VCaP (cell line): Measurements from ENCODE around the gene TNFRSF12A.

Experiments
- H3K27ac ChIP-seq: fragments of 450-650 bp; 2 replicates; pipeline ENCODE4 v1.5.1; 2017
- CTCF ChIP-seq: fragments of 450-650 bp; conservative IDR thresholded peaks from 2 replicates; pipeline ENCODE4 v1.5.1; 2017; ENCODE audit warnings: mild to moderate bottlenecking, moderate library complexity

The TNFRSF12A gene

GRCh38 chr16:3059723-3060242 lies 39.6 kb downstream of the TNFRSF12A start:
- H3K27ac ChIP-seq = peak overlapping the region; percentile 68; the same call in 1 of the 2 replicates
- no peak for TF ChIP-seq CTCF

DNA sequence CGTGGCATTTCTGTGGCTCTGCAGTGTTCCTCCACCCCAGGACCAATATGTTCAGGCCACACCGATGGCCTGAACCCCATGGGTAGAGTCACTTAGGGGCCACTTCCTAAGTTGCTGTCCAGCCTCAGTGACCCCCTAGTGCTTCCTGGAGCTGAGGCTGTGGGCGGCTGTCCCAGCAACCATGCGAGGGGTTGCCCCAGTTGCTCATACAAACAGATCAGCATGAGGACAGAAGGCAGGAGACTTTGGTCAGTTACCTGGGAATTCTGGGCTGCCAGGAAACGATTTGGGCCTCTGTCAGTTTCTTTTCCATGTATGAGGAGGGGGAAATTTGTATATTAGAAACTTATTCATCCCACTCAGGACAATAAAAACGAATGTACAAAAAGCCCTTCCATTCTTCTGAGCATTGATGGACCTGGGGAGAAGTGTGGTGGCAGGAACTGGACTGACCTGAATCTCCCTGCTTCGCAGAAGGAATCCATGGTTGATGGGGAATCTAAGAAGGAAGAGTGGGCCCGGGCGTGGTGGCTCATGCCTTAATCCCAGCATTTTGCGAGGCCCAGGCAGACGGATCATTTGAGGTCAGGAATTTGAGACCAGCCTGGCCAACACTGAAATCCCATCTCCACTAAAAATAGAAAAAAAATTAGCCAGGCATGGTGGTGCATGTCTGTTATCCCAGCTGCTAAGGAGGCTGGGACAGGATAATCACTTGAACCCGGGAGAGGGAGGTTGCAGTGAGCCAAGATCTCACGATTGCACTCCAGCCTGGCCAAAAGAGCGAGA lies 40.4 kb downstream of the TNFRSF12A start:
- no peak for TF ChIP-seq CTCF
- H3K27ac ChIP-seq = no peak overlapping the region

DNA sequence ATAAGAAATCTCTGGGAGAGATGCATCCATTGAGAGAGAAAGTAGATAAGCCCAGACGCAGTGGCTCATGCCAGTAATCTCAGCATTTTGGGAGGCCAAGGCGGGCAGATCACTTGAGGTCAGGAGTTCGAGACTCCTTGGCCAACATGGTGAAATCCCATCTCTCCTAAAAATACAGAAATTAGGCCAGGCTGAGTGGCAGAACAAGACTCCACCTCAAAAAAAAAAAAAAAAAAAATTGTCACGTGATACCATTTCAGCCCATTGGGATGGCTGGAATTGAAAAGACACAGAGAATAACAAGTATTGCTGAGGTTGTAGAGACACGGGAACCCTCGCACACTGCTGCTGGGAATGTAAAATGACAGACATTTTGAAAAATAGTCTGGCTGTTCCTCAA lies 42.4 kb downstream of the TNFRSF12A start:
- no peak for TF ChIP-seq CTCF
- H3K27ac ChIP-seq = no peak overlapping the region

GRCh38 chr16:3063625-3064386 lies 43.6 kb downstream of the TNFRSF12A start:
- H3K27ac ChIP-seq = no peak overlapping the region
- TF ChIP-seq CTCF = no peak

GRCh38 chr16:3065069-3065741 lies 45.0 kb downstream of the TNFRSF12A start, which contains the start of gene IL32:
Gene IL32, plus strand, starts transcription at chr16:3065640. Its CDS starts 172 bp downstream, at chr16:3065812.
- no peak within 1 kb of the TSS for H3K27ac ChIP-seq
- TF ChIP-seq CTCF = no peak

DNA sequence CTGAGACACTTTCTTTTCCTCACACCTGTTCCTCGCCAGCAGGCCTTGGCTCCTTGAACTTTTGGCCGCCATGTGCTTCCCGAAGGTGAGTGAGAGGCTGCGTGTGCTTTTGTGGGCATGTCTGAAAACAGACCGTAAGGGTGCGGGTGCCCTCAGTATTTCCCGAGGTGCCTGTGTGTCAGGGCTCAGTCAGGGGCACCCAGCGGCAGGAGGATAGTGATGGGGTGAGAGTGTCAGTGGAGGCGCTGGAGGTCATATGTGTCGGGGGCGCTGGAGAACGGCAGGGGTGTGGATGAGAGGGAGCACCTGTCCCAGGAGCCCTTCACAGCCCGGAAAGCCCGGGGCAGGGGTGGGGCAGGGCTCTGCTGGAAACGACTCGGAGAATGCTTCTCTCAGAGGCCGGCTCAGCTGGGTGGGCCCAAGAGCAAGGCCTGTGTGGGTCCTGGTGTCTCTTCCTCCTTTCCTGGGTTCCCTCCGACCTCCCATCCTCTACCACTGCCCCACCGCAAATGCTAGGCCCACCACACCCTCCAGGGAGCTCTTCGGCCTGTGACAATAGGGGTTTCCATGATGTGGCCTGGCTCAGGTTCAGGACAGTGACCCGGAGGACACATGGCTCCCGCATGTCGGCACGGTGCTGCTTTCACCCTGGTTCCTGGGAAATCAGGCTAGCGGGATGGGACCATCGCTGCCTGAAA lies 45.7 kb downstream of the TNFRSF12A start:
- no peak for TF ChIP-seq CTCF
- no peak overlapping the region for H3K27ac ChIP-seq
